BJ (cell line): Measurements from ENCODE around the gene PDZD2. TPM values are rescaled to one million over a fixed set of nuclear protein-coding genes. Genes with fewer than 3 reads are reported as not detected.

ENCODE experiments used
- CTCF ChIA-PET: fragments of 350-600 bp; formaldehyde crosslinking; extraction: SDS; loops from one replicate; lab custom pipeline; 2021; ENCODE audit warnings: antibody characterized with exemption, inconsistent platforms; lab: Yijun Ruan, JAX
- POLR2A ChIA-PET: fragments of 300-600 bp; sonication (Branson Sonifier 250); formaldehyde crosslinking; extraction: SDS; loops from one replicate; lab custom pipeline; 2021; ENCODE audit warnings: antibody characterized with exemption; lab: Charles Lee
- DNase-seq: peaks from one replicate; pipeline ENCODE4 v3.0.0-alpha.2; 2011; ENCODE audit warnings: low read depth
- H3K27me3 ChIP-seq: 2 replicates; pipeline ENCODE4 v1.6.0; 2011; ENCODE audit warnings: low read length; ENCODE audit not compliant: control insufficient read depth, insufficient read depth
- H3K36me3 ChIP-seq: 2 replicates; pipeline ENCODE4 v1.5.1; 2011; ENCODE audit warnings: low read length; ENCODE audit not compliant: control insufficient read depth, insufficient read depth
- H3K4me3 ChIP-seq: 2 replicates; pipeline ENCODE4 v1.5.1; 2011; ENCODE audit warnings: low read depth, mild to moderate bottlenecking, control low read depth, low read length
- CTCF ChIP-seq: IDR thresholded peaks from 2 replicates; pipeline ENCODE4 v1.5.1; 2011; ENCODE audit warnings: low read depth, mild to moderate bottlenecking, control low read depth, inconsistent platforms, low read length, moderate library complexity; ENCODE audit not compliant: insufficient read depth
- polyA plus RNA-seq: library from polyadenylated mRNA; depleted of rRNA; stranded (reverse); fragments of >200 nt; gene quantifications from 2 replicates; pipeline ENCODE4 v1.2.3, GENCODE V29; 2011

The PDZD2 gene
- polyA plus RNA-seq, 1 experiment: 0.06 TPM

GRCh38 chr5:31635446-31635845 lies 3.5 kb upstream of the PDZD2 start:
- DNase-seq: no peak
- POLR2A ChIA-PET: no interaction called here
- TF ChIP-seq CTCF: no peak
- H3K36me3 ChIP-seq: no peaks in the 10 kb centered on the region
- H3K27me3 ChIP-seq: peaks cover 11% of the 10 kb centered on the region
- no peak overlapping the region for H3K4me3 ChIP-seq
- CTCF ChIA-PET: no interaction called here

GRCh38 chr5:31637851-31638250 lies 1.1 kb upstream of the PDZD2 start:
- Histone ChIP-seq H3K36me3 (no peaks in the 10 kb centered on the region), H3K4me3 (no peak overlapping the region), H3K27me3 (peaks cover 18% of the 10 kb centered on the region)
- no peak for DNase-seq
- CTCF ChIA-PET: interaction anchor here (0.8 to 2.4 kb wide), 9 partner anchors 9 to 455 kb away, joined by 3 to 15 read pairs (median 3); no protein-coding TSS in a partner anchor
- TF ChIP-seq CTCF: no peak
- POLR2A ChIA-PET: interaction anchor here (0.6 kb wide), 1 partner anchor 25 kb away, joined by 6 read pairs; no protein-coding TSS in a partner anchor

- Histone ChIP-seq H3K36me3 (no peaks in the 10 kb centered on the region), H3K4me3 (peak overlapping the region; percentile 55), H3K27me3 (peaks cover 20% of the 10 kb centered on the region)
- no peak for TF ChIP-seq CTCF
- ChIA-PET POLR2A (interaction anchor here (0.6 kb wide), 1 partner anchor 24 kb away, joined by 6 read pairs; no protein-coding TSS in a partner anchor), CTCF (interaction anchor here (0.8 to 2.4 kb wide), 10 partner anchors 9 to 455 kb away, joined by 3 to 15 read pairs (median 3); no protein-coding TSS in a partner anchor)
- DNase-seq: no peak
These were observed 586 bp upstream of the PDZD2 start for GRCh38 chr5:31638345-31638744.

GRCh38 chr5:31639481-31640411 lies 815 bp downstream of the PDZD2 start:
- POLR2A ChIA-PET: no interaction called here

More at GRCh38 chr5:31639481-31640411, 815 bp downstream of the PDZD2 start:
- CTCF ChIA-PET: interaction anchor here (0.6 to 2.4 kb wide), 5 partner anchors 11 to 55 kb away, joined by 3 to 15 read pairs (median 7); no protein-coding TSS in a partner anchor
- H3K27me3 ChIP-seq: peaks cover 20% of the 10 kb centered on the region
- no peak for DNase-seq
- H3K36me3 ChIP-seq: no peaks in the 10 kb centered on the region
- H3K4me3 ChIP-seq: peak overlapping the region; percentile 55
- no peak for TF ChIP-seq CTCF
